ENCODE measurements around the gene CHST5. TPM values are rescaled to one million over a fixed set of nuclear protein-coding genes. Genes with fewer than 3 reads are reported as not detected.
A peak's percentile ranks its signal among the peaks of the same experiment; 100 is the strongest.
"Not testable (repeated sequence)": the region's sequence is repeated elsewhere in the genome, so short reads cannot be mapped to it uniquely, and the experiment has no call there.

CHST5 gene
- total RNA-seq, 1 donor from 2014 or later: 0.13 TPM

- Mint-ChIP-seq H3K27me3 (ENCODE audit: unreplicated experiment) (peaks cover 1% of the 10 kb centered on the region), H3K36me3 (ENCODE audit: low read depth, unreplicated experiment) (no peaks in the 10 kb centered on the region), H3K4me1 (ENCODE audit: unreplicated experiment) (no peaks in the 10 kb centered on the region), H3K27ac (ENCODE audit: unreplicated experiment) (no peak overlapping the region), H3K4me3 (ENCODE audit: unreplicated experiment) (no peak overlapping the region), H3K9me3 (ENCODE audit: unreplicated experiment) (no peaks in the 10 kb centered on the region)
- TF ChIP-seq CTCF (IDR thresholded peaks at IDR 0.05; ENCODE audit: unreplicated experiment): no peak
- no peak for DNase-seq (ENCODE audit: low spot score)
Observed at GRCh38 chr16:75526032-75526790, 9.7 kb downstream of the CHST5 start.

- no peaks in the 10 kb centered on the region for H3K36me3 Mint-ChIP-seq (ENCODE audit: low read depth, unreplicated experiment)
- no peaks in the 10 kb centered on the region for H3K9me3 Mint-ChIP-seq (ENCODE audit: unreplicated experiment)
- no peak for DNase-seq (ENCODE audit: low spot score)
- H3K27me3 Mint-ChIP-seq (ENCODE audit: unreplicated experiment): peaks cover 2% of the 10 kb centered on the region
- H3K27ac Mint-ChIP-seq (ENCODE audit: unreplicated experiment): no peak overlapping the region
- H3K4me3 Mint-ChIP-seq (ENCODE audit: unreplicated experiment): no peak overlapping the region
- TF ChIP-seq CTCF (IDR thresholded peaks at IDR 0.05; ENCODE audit: unreplicated experiment): no peak
- peaks cover 7% of the 10 kb centered on the region for H3K4me1 Mint-ChIP-seq (ENCODE audit: unreplicated experiment)
Observed at GRCh38 chr16:75519175-75519574, 16.7 kb downstream of the CHST5 start.

- H3K4me3 Mint-ChIP-seq (ENCODE audit: unreplicated experiment): peak overlapping the region; percentile 91
- DNase-seq (ENCODE audit: low spot score): peak; percentile 50
Observed at GRCh38 chr16:75516189-75516966, 19.5 kb downstream of the CHST5 start.

GRCh38 chr16:75514296-75514695, 21.6 kb downstream of the CHST5 start:
- Mint-ChIP-seq H3K27me3 (ENCODE audit: unreplicated experiment) (peaks cover 6% of the 10 kb centered on the region), H3K9me3 (ENCODE audit: unreplicated experiment) (no peaks in the 10 kb centered on the region), H3K27ac (ENCODE audit: unreplicated experiment) (no peak overlapping the region), H3K36me3 (ENCODE audit: low read depth, unreplicated experiment) (peaks cover 4% of the 10 kb centered on the region), H3K4me1 (ENCODE audit: unreplicated experiment) (peaks cover 7% of the 10 kb centered on the region), H3K4me3 (ENCODE audit: unreplicated experiment) (no peak overlapping the region)
- TF ChIP-seq CTCF (IDR thresholded peaks at IDR 0.05; ENCODE audit: unreplicated experiment): no peak
- DNase-seq (ENCODE audit: low spot score): no peak

More at GRCh38 chr16:75516189-75516966, 19.5 kb downstream of the CHST5 start:
- H3K9me3 Mint-ChIP-seq (ENCODE audit: unreplicated experiment); H3K4me1 Mint-ChIP-seq (ENCODE audit: unreplicated experiment); H3K27me3 Mint-ChIP-seq (ENCODE audit: unreplicated experiment); H3K36me3 Mint-ChIP-seq (ENCODE audit: low read depth, unreplicated experiment): not testable (repeated sequence)
- H3K27ac Mint-ChIP-seq (ENCODE audit: unreplicated experiment): peak overlapping the region; percentile 81

GRCh38 chr16:75506574-75506973, 29.3 kb downstream of the CHST5 start:
- peaks cover 10% of the 10 kb centered on the region for H3K4me1 Mint-ChIP-seq (ENCODE audit: unreplicated experiment)
- H3K36me3 Mint-ChIP-seq (ENCODE audit: low read depth, unreplicated experiment): no peaks in the 10 kb centered on the region
- DNase-seq (ENCODE audit: low spot score): no peak
- TF ChIP-seq CTCF (IDR thresholded peaks at IDR 0.05; ENCODE audit: unreplicated experiment): no peak
- no peak overlapping the region for H3K4me3 Mint-ChIP-seq (ENCODE audit: unreplicated experiment)
- no peaks in the 10 kb centered on the region for H3K9me3 Mint-ChIP-seq (ENCODE audit: unreplicated experiment)
- H3K27me3 Mint-ChIP-seq (ENCODE audit: unreplicated experiment): peaks cover 4% of the 10 kb centered on the region
- H3K27ac Mint-ChIP-seq (ENCODE audit: unreplicated experiment): no peak overlapping the region
